GM23338 (cell line): ENCODE data around the gene DPH7. TPM values are rescaled to one million over a fixed set of nuclear protein-coding genes. Genes with fewer than 3 reads are reported as not detected.

Experiments
- ATAC-seq: fragments of 200-7000 bp; cut with Tn5 transposase; 3 replicates; pipeline ENCODE4 v1.9.1; 2020
- DNase-seq: peaks from one replicate; pipeline ENCODE4 v3.0.0-alpha.2; 2015; ENCODE audit warnings: low spot score
- H2AFZ ChIP-seq: fragments of 200-600 bp; sonication (generic); 2 replicates; pipeline ENCODE4 v1.8.0; 2016; ENCODE audit warnings: antibody characterized with exemption, mild to moderate bottlenecking, moderate library complexity
- H3F3A ChIP-seq: fragments of 200-600 bp; sonication (generic); replicated peaks from 2 replicates; pipeline ENCODE4 v1.8.0; 2017; ENCODE audit warnings: antibody characterized with exemption, mixed run types, low read depth
- H3K27ac ChIP-seq: fragments of 200-600 bp; sonication (generic); 2 replicates; pipeline ENCODE4 v1.6.1; 2016; ENCODE audit warnings: low read depth
- H3K27me3 ChIP-seq: fragments of 200-600 bp; sonication (generic); 2 replicates; pipeline ENCODE4 v1.8.0; 2016; ENCODE audit warnings: mild to moderate bottlenecking, mixed run types, moderate library complexity; ENCODE audit not compliant: insufficient read depth
- H3K36me3 ChIP-seq: fragments of 200-600 bp; sonication (generic); 2 replicates; pipeline ENCODE4 v1.8.0; 2016; ENCODE audit warnings: mild to moderate bottlenecking; ENCODE audit not compliant: insufficient read depth
- H3K4me1 ChIP-seq: fragments of 200-600 bp; sonication (generic); 2 replicates; pipeline ENCODE4 v1.8.0; 2016; ENCODE audit warnings: mild to moderate bottlenecking, moderate library complexity; ENCODE audit not compliant: insufficient read depth
- H3K4me2 ChIP-seq: fragments of 200-600 bp; sonication (generic); 2 replicates; pipeline ENCODE4 v1.7.1; 2017; ENCODE audit warnings: mixed run types
- H3K4me3 ChIP-seq: fragments of 200-600 bp; sonication (generic); 2 replicates; pipeline ENCODE4 v1.6.1; 2016; ENCODE audit warnings: mixed run types
- H3K79me2 ChIP-seq: fragments of 200-600 bp; sonication (generic); replicated peaks from 2 replicates; pipeline ENCODE4 v1.8.0; 2017; ENCODE audit warnings: mild to moderate bottlenecking; ENCODE audit not compliant: insufficient read depth
- H3K9me2 ChIP-seq: fragments of 200-600 bp; sonication (generic); 2 replicates; pipeline ENCODE4 v1.8.0; 2017; ENCODE audit not compliant: insufficient read depth
- H4K20me1 ChIP-seq: fragments of 200-600 bp; sonication (generic); replicated peaks from 2 replicates; pipeline ENCODE4 v1.8.0; 2017; ENCODE audit warnings: mild to moderate bottlenecking; ENCODE audit not compliant: insufficient read depth
- H3K27ac Mint-ChIP-seq: 2 replicates; pipeline ENCODE4 v1.8.0; 2020; ENCODE audit warnings: inconsistent platforms, mild to moderate bottlenecking, moderate library complexity, mixed read lengths
- H3K27me3 Mint-ChIP-seq: 3 replicates; pipeline ENCODE4 v1.8.0; 2022; ENCODE audit warnings: low read depth, mild to moderate bottlenecking, moderate library complexity, mixed read lengths, inconsistent platforms; ENCODE audit not compliant: insufficient read depth, poor library complexity
- H3K36me3 Mint-ChIP-seq: 3 replicates; pipeline ENCODE4 v1.8.0; 2021; ENCODE audit warnings: low read depth, mild to moderate bottlenecking, inconsistent platforms, moderate library complexity, mixed read lengths
- H3K4me1 Mint-ChIP-seq: 3 replicates; pipeline ENCODE4 v1.8.0; 2020; ENCODE audit warnings: mild to moderate bottlenecking, inconsistent platforms, mixed read lengths
- H3K4me3 Mint-ChIP-seq: 3 replicates; pipeline ENCODE4 v1.8.0; 2021; ENCODE audit warnings: moderate library complexity, mild to moderate bottlenecking, inconsistent platforms, mixed read lengths
- H3K9me3 Mint-ChIP-seq: 3 replicates; pipeline ENCODE4 v1.8.0; 2020; ENCODE audit warnings: moderate library complexity, mild to moderate bottlenecking, inconsistent platforms, mixed read lengths
- EZH2 ChIP-seq: fragments of 200-600 bp; sonication (generic); IDR thresholded peaks from one replicate; pipeline ENCODE4 v1.8.0; 2017; ENCODE audit warnings: antibody characterized with exemption, mild to moderate bottlenecking, low read depth; ENCODE audit not compliant: unreplicated experiment
- EZH2phosphoT487 ChIP-seq: fragments of 200-600 bp; sonication (generic); IDR thresholded peaks from one replicate; pipeline ENCODE4 v1.8.1; 2018; ENCODE audit warnings: antibody characterized with exemption; ENCODE audit not compliant: unreplicated experiment
- JUNB ChIP-seq: IDR thresholded peaks from one replicate; pipeline ENCODE4 v1.6.1; 2016; ENCODE audit warnings: antibody characterized with exemption; ENCODE audit not compliant: unreplicated experiment
- POLR2AphosphoS5 ChIP-seq: IDR thresholded peaks from 2 replicates; pipeline ENCODE4 v1.6.1; 2016; ENCODE audit warnings: antibody characterized with exemption, low read depth
- STAT1 ChIP-seq: IDR thresholded peaks from one replicate; pipeline ENCODE4 v1.6.1; 2016; ENCODE audit warnings: antibody characterized with exemption; ENCODE audit not compliant: unreplicated experiment
- ZNF114 ChIP-seq: fragments of 250-450 bp; sonication (Bioruptor Pico); IDR thresholded peaks from 2 replicates; pipeline ENCODE4 v1.5.0; 2020; ENCODE audit warnings: mild to moderate bottlenecking, moderate library complexity
- ZNF331 ChIP-seq: fragments of 250-450 bp; sonication (Bioruptor Pico); IDR thresholded peaks from 2 replicates; pipeline ENCODE4 v1.5.0; 2020; ENCODE audit warnings: low read depth, mild to moderate bottlenecking, moderate library complexity
- polyA plus RNA-seq: library from polyadenylated mRNA; unstranded; fragments of >200 nt; fragmentation: Nextera tagmentation; extraction: Ambion mirVana; gene quantifications from 2 replicates; pipeline ENCODE4 v1.2.1, GENCODE V29; 2016
- total RNA-seq: library from RNA; depleted of rRNA; stranded (reverse); fragments of >200 nt; shearing (Covaris generic); gene quantifications from 2 replicates; pipeline ENCODE4 v1.2.3, GENCODE V29; 2014; rRNA removed
- TF ChIP-seq, protein P1 (sequence below), 2 experiments: fragments of 200-600 bp in 1 of 2; sonication (generic) in 1 of 2; conservative IDR thresholded peaks; 2 replicates each; pipeline versions ENCODE4 v1.5.1 to v1.6.1; 2016 to 2017; ENCODE audit warnings: antibody characterized with exemption in 2 of 2, low read depth in 2 of 2, mild to moderate bottlenecking in 2 of 2, moderate library complexity in 1 of 2

DPH7 gene
- total and polyA plus RNA-seq, 2 experiments from 2014 or later = 44.5 to 68.8 TPM

DNA sequence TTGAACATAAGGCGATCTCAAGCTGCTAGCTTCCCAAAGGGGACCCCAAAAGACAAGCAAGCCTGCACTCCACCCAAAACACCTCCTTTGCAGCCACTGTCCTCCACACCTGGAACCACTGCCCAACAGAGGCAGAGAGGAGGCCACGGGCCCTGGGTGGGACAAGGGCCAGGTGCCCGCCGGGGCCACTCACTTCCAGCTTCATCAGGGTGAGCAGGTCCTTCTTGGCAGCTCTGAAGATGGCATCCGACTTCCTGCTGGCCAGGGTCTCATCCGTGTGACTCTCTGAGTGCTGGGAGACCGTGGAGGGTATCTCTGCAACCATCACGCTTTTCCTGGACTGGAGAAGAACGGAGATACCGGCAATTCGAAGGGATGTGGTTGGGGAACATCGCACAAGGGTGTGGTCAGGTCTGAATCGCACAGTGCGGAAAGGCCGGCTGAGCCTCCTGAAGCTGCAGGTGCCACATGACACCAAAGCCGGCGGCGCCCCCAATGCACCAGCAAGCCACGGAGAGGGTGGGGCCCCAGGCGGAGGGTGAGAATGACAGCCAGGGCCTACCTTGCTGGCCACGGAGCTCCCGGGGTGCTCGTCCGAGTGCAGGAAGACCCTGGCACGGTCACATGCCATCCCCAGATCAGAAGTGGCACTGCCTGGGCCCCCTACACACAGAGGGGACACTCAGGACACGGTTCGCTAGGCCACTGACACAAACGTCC, 73.1 kb downstream of the DPH7 start:
- DNase-seq = no peak

More for the DNA sequence above, 73.1 kb downstream of the DPH7 start:
- Histone ChIP-seq H3K27me3 (no peaks in the 10 kb centered on the region), H2AFZ (no peak overlapping the region), H4K20me1 (no peaks in the 10 kb centered on the region), H3K27ac (no peak overlapping the region), H3F3A (no peaks in the 10 kb centered on the region), H3K36me3 (no peaks in the 10 kb centered on the region), H3K4me3 (no peak overlapping the region), H3K4me1 (no peaks in the 10 kb centered on the region), H3K4me2 (no peak overlapping the region), H3K9me2 (no peaks in the 10 kb centered on the region), H3K79me2 (no peaks in the 10 kb centered on the region)
- no peak for ATAC-seq
- peaks cover 89% of the 10 kb centered on the region for H3K9me3 Mint-ChIP-seq
- peaks cover 40% of the 10 kb centered on the region for H3K27me3 Mint-ChIP-seq
- H3K4me1 Mint-ChIP-seq = peaks cover 2% of the 10 kb centered on the region; the same call in 1 of the 3 replicates
- peaks cover 28% of the 10 kb centered on the region for H3K36me3 Mint-ChIP-seq
- no peak overlapping the region for H3K27ac Mint-ChIP-seq
- TF ChIP-seq POLR2AphosphoS5 = no peak
- no peak for TF ChIP-seq EZH2phosphoT487
- TF ChIP-seq ZNF114 = no peak
- TF ChIP-seq EZH2 = no peak
- no peak for TF ChIP-seq STAT1
- TF ChIP-seq, protein P1, sequence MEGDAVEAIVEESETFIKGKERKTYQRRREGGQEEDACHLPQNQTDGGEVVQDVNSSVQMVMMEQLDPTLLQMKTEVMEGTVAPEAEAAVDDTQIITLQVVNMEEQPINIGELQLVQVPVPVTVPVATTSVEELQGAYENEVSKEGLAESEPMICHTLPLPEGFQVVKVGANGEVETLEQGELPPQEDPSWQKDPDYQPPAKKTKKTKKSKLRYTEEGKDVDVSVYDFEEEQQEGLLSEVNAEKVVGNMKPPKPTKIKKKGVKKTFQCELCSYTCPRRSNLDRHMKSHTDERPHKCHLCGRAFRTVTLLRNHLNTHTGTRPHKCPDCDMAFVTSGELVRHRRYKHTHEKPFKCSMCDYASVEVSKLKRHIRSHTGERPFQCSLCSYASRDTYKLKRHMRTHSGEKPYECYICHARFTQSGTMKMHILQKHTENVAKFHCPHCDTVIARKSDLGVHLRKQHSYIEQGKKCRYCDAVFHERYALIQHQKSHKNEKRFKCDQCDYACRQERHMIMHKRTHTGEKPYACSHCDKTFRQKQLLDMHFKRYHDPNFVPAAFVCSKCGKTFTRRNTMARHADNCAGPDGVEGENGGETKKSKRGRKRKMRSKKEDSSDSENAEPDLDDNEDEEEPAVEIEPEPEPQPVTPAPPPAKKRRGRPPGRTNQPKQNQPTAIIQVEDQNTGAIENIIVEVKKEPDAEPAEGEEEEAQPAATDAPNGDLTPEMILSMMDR (conservative IDR thresholded peaks at IDR 0.05; ENCODE audit: low read depth in 2 of 2) = no peak
- TF ChIP-seq JUNB = no peak
- no peak for TF ChIP-seq ZNF331 (CRISPR knock-in tag)
- H3K4me3 Mint-ChIP-seq = no peak overlapping the region

Other genes with a start within 250 kb of the DPH7 start
- 3.6 and 4.4 TPM in 2 replicates for gene EXD3, start 155.8 kb downstream of the DPH7 start, total RNA-seq
- 9.7 and 9.9 TPM in 2 replicates for gene EXD3, start 155.8 kb downstream of the DPH7 start, polyA plus RNA-seq
- 0.59 and 0.62 TPM in 2 replicates for gene NOXA1, start 155.5 kb downstream of the DPH7 start, total RNA-seq
- 0.68 and 1.4 TPM in 2 replicates for gene NOXA1, start 155.5 kb downstream of the DPH7 start, polyA plus RNA-seq
- gene ENTPD8, start 137.6 kb downstream of the DPH7 start, total RNA-seq = 0.42 and 1.6 TPM in 2 replicates
- 0.89 and 1.1 TPM in 2 replicates for gene ENTPD8, start 137.6 kb downstream of the DPH7 start, polyA plus RNA-seq
- 87.0 and 103 TPM in 2 replicates for gene NSMF, start 119.6 kb downstream of the DPH7 start, total RNA-seq
- gene NSMF, start 119.6 kb downstream of the DPH7 start, polyA plus RNA-seq = 20.3 and 22.3 TPM in 2 replicates
- gene PNPLA7, start 28.5 kb downstream of the DPH7 start, total RNA-seq = 0.39 and 0.80 TPM in 2 replicates
- 0.28 and 0.45 TPM in 2 replicates for gene PNPLA7, start 28.5 kb downstream of the DPH7 start, polyA plus RNA-seq
- gene MRPL41, start 27.0 kb downstream of the DPH7 start, total RNA-seq = 32.6 and 32.8 TPM in 2 replicates
- gene MRPL41, start 27.0 kb downstream of the DPH7 start, polyA plus RNA-seq = 146 and 165 TPM in 2 replicates
- gene ZMYND19, start 11.6 kb upstream of the DPH7 start, total RNA-seq = 50.3 and 58.5 TPM in 2 replicates
- 25.8 and 41.7 TPM in 2 replicates for gene ZMYND19, start 11.6 kb upstream of the DPH7 start, polyA plus RNA-seq
- 33.9 and 63.8 TPM in 2 replicates for gene ARRDC1, start 26.8 kb upstream of the DPH7 start, total RNA-seq
- gene ARRDC1, start 26.8 kb upstream of the DPH7 start, polyA plus RNA-seq = 33.5 and 36.6 TPM in 2 replicates
- 160 and 177 TPM in 2 replicates for gene EHMT1, start 40.1 kb upstream of the DPH7 start, total RNA-seq
- gene EHMT1, start 40.1 kb upstream of the DPH7 start, polyA plus RNA-seq = 162 and 166 TPM in 2 replicates